WTC11 (cell line): ENCODE data around the gene LGR6. TPM values are rescaled to one million over a fixed set of nuclear protein-coding genes. Genes with fewer than 3 reads are reported as not detected.

Source experiments
- ATAC-seq: fragments of 200-7000 bp; cut with Tn5 transposase; 2 replicates; pipeline ENCODE4 v1.10.0; 2021; ENCODE audit warnings: mild to moderate bottlenecking, moderate library complexity
- CTCF ChIA-PET: fragments of 300-600 bp; sonication (Branson Sonifier 250); formaldehyde crosslinking; loops from one replicate; lab custom pipeline; 2021; ENCODE audit warnings: antibody characterized with exemption; lab: Charles Lee
- POLR2A ChIA-PET: fragments of 350-600 bp; sonication (Branson Sonifier 250); formaldehyde crosslinking; loops from one replicate; lab custom pipeline; 2021; ENCODE audit warnings: antibody characterized with exemption; lab: Charles Lee
- DNase-seq: peaks from one replicate; pipeline ENCODE4 v3.0.0; 2021; ENCODE audit warnings: low spot score
- H3K27ac Mint-ChIP-seq: 2 replicates; pipeline ENCODE4 v1.8.0; 2021; ENCODE audit warnings: mixed read lengths
- H3K27me3 Mint-ChIP-seq: 2 replicates; pipeline ENCODE4 v1.8.0; 2021; ENCODE audit warnings: low read depth, mild to moderate bottlenecking, moderate library complexity, mixed read lengths
- H3K36me3 Mint-ChIP-seq: 2 replicates; pipeline ENCODE4 v1.8.0; 2021; ENCODE audit warnings: mixed read lengths
- H3K4me1 Mint-ChIP-seq: 2 replicates; pipeline ENCODE4 v1.8.0; 2022; ENCODE audit warnings: mixed read lengths
- H3K4me3 Mint-ChIP-seq: 2 replicates; pipeline ENCODE4 v1.8.0; 2021; ENCODE audit warnings: mild to moderate bottlenecking, moderate library complexity, mixed read lengths
- H3K9me3 Mint-ChIP-seq: 2 replicates; pipeline ENCODE4 v1.8.0; 2021; ENCODE audit warnings: mixed read lengths
- AFF4 ChIP-seq: sonication (generic); formaldehyde crosslinking; IDR thresholded peaks from 2 replicates; pipeline ENCODE4 v1.8.1; 2023; ENCODE audit warnings: mild to moderate bottlenecking, missing genetic modification reagents, borderline replicate concordance
- CREM ChIP-seq: sonication (generic); formaldehyde crosslinking; IDR thresholded peaks from 2 replicates; pipeline ENCODE4 v1.8.1; 2022; ENCODE audit warnings: mild to moderate bottlenecking, missing genetic modification reagents, moderate library complexity
- ESRRA ChIP-seq: sonication (generic); formaldehyde crosslinking; IDR thresholded peaks from 2 replicates; pipeline ENCODE4 v1.8.1; 2022; ENCODE audit warnings: mild to moderate bottlenecking, missing genetic modification reagents, borderline replicate concordance
- FOXP1 ChIP-seq: sonication (generic); formaldehyde crosslinking; IDR thresholded peaks from 2 replicates; pipeline ENCODE4 v1.8.0; 2022; ENCODE audit warnings: missing genetic modification reagents, mild to moderate bottlenecking, moderate library complexity, borderline replicate concordance
- GRHL2 ChIP-seq: fragments of 250-450 bp; sonication (Bioruptor Pico); IDR thresholded peaks from 2 replicates; pipeline ENCODE4 v1.8.0; 2022; ENCODE audit warnings: mild to moderate bottlenecking, moderate library complexity; ENCODE audit not compliant: insufficient replicate concordance, severe bottlenecking
- IRF2 ChIP-seq: sonication (generic); formaldehyde crosslinking; IDR thresholded peaks from 2 replicates; pipeline ENCODE4 v1.8.0; 2022; ENCODE audit warnings: low read depth, missing genetic modification reagents, borderline replicate concordance
- JUN ChIP-seq: sonication (generic); formaldehyde crosslinking; IDR thresholded peaks from 2 replicates; pipeline ENCODE4 v1.8.0; 2023; ENCODE audit warnings: mild to moderate bottlenecking, missing genetic modification reagents
- MYBL2 ChIP-seq: sonication (generic); formaldehyde crosslinking; IDR thresholded peaks from 2 replicates; pipeline ENCODE4 v1.8.1; 2023; ENCODE audit warnings: mild to moderate bottlenecking, moderate library complexity, missing genetic modification reagents
- NFYB ChIP-seq: sonication (generic); formaldehyde crosslinking; conservative IDR thresholded peaks from 2 replicates; pipeline ENCODE4 v1.8.0; 2022; ENCODE audit warnings: low read depth, missing genetic modification reagents
- NR1H2 ChIP-seq: sonication (generic); formaldehyde crosslinking; IDR thresholded peaks from 2 replicates; pipeline ENCODE4 v1.9.0; 2021; ENCODE audit warnings: mild to moderate bottlenecking, moderate library complexity, missing genetic modification reagents
- PRRX2 ChIP-seq: fragments of 250-450 bp; sonication (Bioruptor Pico); IDR thresholded peaks from 2 replicates; pipeline ENCODE4 v1.8.0; 2021; ENCODE audit warnings: mild to moderate bottlenecking
- SOX15 ChIP-seq: fragments of 250-450 bp; sonication (Bioruptor Pico); IDR thresholded peaks from 2 replicates; pipeline ENCODE4 v1.9.0; 2021; ENCODE audit warnings: mild to moderate bottlenecking
- ZNF232 ChIP-seq: sonication (generic); formaldehyde crosslinking; IDR thresholded peaks from 2 replicates; pipeline ENCODE4 v1.8.0; 2022; ENCODE audit warnings: mild to moderate bottlenecking, missing genetic modification reagents
- ZNF317 ChIP-seq: sonication (generic); formaldehyde crosslinking; IDR thresholded peaks from 2 replicates; pipeline ENCODE4 v1.8.1; 2023; ENCODE audit warnings: low read depth, mild to moderate bottlenecking, moderate library complexity, missing genetic modification reagents, borderline replicate concordance
- total RNA-seq: library from RNA; stranded (reverse); gene quantifications from 3 replicates; pipeline ENCODE4 v1.2.3, GENCODE V29; 2021
- TF ChIP-seq, protein P1 (sequence below): fragments of 200-600 bp; IDR thresholded peaks from 2 replicates; pipeline ENCODE4 v1.8.0; 2022; ENCODE audit warnings: antibody characterized with exemption
- TF ChIP-seq, protein P2 (sequence below): fragments of 250-450 bp; sonication (Bioruptor Pico); IDR thresholded peaks from 2 replicates; pipeline ENCODE4 v1.9.0; 2021; ENCODE audit warnings: mild to moderate bottlenecking
- TF ChIP-seq, protein P3 (sequence below): sonication (generic); formaldehyde crosslinking; IDR thresholded peaks from 2 replicates; pipeline ENCODE4 v1.8.1; 2023; ENCODE audit warnings: mild to moderate bottlenecking, missing genetic modification reagents, moderate library complexity
- TF ChIP-seq, protein P4 (sequence below): sonication (generic); formaldehyde crosslinking; IDR thresholded peaks from 2 replicates; pipeline ENCODE4 v1.8.0; 2022; ENCODE audit warnings: mild to moderate bottlenecking, missing genetic modification reagents
- TF ChIP-seq, protein P5 (sequence below): sonication (generic); formaldehyde crosslinking; IDR thresholded peaks from 2 replicates; pipeline ENCODE4 v1.8.0; 2023; ENCODE audit warnings: missing genetic modification reagents

LGR6 gene
- total RNA-seq, 1 experiment from 2014 or later: 1.1 TPM

DNA sequence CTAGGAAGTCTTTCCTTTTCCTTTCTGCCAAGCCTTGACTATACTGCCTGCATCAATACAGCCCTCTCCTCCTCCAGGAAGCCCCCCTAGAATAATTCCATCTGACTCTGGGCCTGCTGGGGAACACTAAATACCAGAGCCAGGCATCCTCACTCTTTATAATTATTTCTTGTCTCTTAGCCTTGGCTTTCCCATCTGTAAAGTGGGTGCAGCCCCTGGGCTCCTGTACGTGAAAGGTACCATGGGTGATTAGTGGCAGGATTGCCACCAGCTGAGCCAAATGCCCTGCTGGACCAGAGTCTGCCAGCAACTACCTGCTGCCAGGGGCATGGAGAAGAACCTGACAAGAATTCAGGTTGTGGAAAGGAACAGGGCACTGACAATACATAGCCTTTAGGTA, 58.7 kb downstream of the LGR6 start (continued):
- TF ChIP-seq GRHL2 (no peak), AFF4 (no peak), NR1H2 (CRISPR knock-in tag) (no peak)
- TF ChIP-seq, protein P1, sequence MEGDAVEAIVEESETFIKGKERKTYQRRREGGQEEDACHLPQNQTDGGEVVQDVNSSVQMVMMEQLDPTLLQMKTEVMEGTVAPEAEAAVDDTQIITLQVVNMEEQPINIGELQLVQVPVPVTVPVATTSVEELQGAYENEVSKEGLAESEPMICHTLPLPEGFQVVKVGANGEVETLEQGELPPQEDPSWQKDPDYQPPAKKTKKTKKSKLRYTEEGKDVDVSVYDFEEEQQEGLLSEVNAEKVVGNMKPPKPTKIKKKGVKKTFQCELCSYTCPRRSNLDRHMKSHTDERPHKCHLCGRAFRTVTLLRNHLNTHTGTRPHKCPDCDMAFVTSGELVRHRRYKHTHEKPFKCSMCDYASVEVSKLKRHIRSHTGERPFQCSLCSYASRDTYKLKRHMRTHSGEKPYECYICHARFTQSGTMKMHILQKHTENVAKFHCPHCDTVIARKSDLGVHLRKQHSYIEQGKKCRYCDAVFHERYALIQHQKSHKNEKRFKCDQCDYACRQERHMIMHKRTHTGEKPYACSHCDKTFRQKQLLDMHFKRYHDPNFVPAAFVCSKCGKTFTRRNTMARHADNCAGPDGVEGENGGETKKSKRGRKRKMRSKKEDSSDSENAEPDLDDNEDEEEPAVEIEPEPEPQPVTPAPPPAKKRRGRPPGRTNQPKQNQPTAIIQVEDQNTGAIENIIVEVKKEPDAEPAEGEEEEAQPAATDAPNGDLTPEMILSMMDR: no peak
- TF ChIP-seq, protein P2, sequence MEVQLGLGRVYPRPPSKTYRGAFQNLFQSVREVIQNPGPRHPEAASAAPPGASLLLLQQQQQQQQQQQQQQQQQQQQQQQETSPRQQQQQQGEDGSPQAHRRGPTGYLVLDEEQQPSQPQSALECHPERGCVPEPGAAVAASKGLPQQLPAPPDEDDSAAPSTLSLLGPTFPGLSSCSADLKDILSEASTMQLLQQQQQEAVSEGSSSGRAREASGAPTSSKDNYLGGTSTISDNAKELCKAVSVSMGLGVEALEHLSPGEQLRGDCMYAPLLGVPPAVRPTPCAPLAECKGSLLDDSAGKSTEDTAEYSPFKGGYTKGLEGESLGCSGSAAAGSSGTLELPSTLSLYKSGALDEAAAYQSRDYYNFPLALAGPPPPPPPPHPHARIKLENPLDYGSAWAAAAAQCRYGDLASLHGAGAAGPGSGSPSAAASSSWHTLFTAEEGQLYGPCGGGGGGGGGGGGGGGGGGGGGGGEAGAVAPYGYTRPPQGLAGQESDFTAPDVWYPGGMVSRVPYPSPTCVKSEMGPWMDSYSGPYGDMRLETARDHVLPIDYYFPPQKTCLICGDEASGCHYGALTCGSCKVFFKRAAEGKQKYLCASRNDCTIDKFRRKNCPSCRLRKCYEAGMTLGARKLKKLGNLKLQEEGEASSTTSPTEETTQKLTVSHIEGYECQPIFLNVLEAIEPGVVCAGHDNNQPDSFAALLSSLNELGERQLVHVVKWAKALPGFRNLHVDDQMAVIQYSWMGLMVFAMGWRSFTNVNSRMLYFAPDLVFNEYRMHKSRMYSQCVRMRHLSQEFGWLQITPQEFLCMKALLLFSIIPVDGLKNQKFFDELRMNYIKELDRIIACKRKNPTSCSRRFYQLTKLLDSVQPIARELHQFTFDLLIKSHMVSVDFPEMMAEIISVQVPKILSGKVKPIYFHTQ (CRISPR knock-in tag): no peak

DNA sequence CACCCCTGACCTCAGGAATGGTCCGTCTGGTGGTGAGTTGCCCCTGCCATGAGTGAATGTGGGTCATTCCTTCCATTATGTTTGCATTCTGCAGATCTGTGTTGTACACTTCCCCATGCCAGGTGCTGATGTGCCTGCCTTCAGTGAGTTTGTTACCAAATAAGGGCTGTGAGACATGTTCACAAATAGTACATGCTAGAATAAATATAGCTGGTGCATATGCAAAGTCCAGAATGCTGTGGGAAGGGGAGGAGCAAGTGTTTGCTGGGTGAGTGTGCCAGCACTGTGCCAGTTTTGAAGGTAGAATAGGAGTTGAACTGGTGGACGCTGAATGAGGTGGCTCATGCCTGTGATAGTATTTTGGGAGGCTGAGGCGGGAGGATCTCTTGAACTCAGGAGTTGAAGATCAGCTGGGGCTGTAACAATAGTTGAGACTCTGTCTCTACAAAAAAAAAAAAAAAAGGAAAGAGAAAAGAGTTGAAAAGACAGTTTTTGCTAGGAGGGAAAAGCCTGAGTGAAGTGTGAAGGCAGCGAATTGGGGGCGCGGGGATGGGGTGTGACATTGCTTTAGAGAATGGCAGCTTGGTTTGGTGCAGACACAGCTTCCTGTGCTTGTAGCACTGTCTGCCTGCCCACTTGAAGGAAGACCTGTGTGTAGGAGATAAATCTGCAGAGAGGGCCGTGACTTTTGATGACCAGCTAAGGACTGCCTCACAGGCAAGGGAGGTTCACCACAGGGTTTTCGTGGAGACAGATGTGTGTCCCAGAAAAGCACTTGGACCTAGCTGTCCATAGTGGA, 61.1 kb downstream of the LGR6 start:
- Mint-ChIP-seq H3K27ac (no peak overlapping the region), H3K4me1 (no peaks in the 10 kb centered on the region), H3K27me3 (no peaks in the 10 kb centered on the region; the same call in 1 of the 2 replicates), H3K4me3 (no peak overlapping the region), H3K36me3 (no peaks in the 10 kb centered on the region), H3K9me3 (no peaks in the 10 kb centered on the region)
- ChIA-PET POLR2A (no interaction called here), CTCF (interaction anchor here (0.6 to 1.2 kb wide), 3 partner anchors 17 to 119 kb away, joined by 3 to 4 read pairs (median 4); no protein-coding TSS in a partner anchor)
- ATAC-seq (no peak), DNase-seq (no peak)
- no peak for TF ChIP-seq CREM (CRISPR knock-in tag)
- TF ChIP-seq, all 79 proteins: peak for 0

DNA sequence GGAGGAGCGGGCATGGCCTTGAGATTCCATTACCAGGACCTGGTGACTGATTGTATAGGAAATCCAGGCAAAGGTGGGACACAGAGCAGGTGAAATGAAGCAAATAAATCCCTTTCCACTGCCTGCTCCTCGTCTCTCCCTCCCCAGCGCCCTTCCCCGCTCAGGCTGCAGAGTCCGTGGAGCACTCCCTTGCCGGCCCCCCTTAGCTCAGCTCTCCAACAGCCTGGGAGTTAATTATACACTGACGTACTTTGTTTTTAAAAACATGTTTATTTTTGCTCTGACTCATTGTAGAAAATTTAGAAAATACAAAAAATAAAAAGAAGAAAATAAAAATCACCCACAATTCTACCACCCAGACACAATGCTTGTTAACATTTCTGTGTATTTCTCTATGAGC, 61.7 kb downstream of the LGR6 start:
- Mint-ChIP-seq H3K4me3 (no peak overlapping the region), H3K4me1 (no peaks in the 10 kb centered on the region), H3K36me3 (no peaks in the 10 kb centered on the region), H3K9me3 (no peaks in the 10 kb centered on the region), H3K27ac (no peak overlapping the region), H3K27me3 (no peaks in the 10 kb centered on the region; the same call in 1 of the 2 replicates)
- DNase-seq: no peak
- TF ChIP-seq SOX15 (no peak), IRF2 (CRISPR knock-in tag) (no peak), NFYB (no peak), ZNF317 (CRISPR knock-in tag) (no peak), FOXP1 (no peak)
- CTCF ChIA-PET: interaction anchor here (0.6 to 1.2 kb wide), 3 partner anchors 19 to 120 kb away, joined by 3 to 4 read pairs (median 4); no protein-coding TSS in a partner anchor
- no peak for ATAC-seq
- POLR2A ChIA-PET: no interaction called here

DNA sequence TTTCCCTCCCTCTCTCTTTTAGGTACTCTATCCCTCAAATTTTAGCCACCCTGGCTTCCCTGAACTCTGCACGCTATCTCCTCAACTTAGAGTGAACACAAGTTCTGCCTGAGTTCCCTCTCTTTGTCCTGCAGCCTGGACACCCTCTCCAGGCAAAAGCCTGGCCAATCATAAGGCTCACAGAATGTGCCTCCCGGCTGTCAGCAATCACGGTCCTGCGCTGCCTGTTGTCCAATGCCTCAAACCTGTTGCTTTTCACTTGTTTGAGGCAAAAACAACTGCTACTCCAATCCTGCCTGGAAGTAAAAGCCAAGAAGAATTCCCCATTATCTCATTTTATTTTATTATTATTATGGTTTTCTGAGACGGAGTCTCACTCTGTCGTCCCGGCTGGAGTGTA, 66.1 kb downstream of the LGR6 start:
- Mint-ChIP-seq H3K27me3 (peaks cover 3% of the 10 kb centered on the region), H3K36me3 (no peaks in the 10 kb centered on the region), H3K27ac (no peak overlapping the region), H3K4me1 (peaks cover 10% of the 10 kb centered on the region), H3K4me3 (no peak overlapping the region), H3K9me3 (peaks cover 9% of the 10 kb centered on the region)
- POLR2A ChIA-PET: no interaction called here
- CTCF ChIA-PET: no interaction called here
- no peak for ATAC-seq
- peak; percentile 5 for DNase-seq
- TF ChIP-seq GRHL2: no peak
- TF ChIP-seq, protein P3, sequence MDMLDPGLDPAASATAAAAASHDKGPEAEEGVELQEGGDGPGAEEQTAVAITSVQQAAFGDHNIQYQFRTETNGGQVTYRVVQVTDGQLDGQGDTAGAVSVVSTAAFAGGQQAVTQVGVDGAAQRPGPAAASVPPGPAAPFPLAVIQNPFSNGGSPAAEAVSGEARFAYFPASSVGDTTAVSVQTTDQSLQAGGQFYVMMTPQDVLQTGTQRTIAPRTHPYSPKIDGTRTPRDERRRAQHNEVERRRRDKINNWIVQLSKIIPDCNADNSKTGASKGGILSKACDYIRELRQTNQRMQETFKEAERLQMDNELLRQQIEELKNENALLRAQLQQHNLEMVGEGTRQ (CRISPR knock-in tag): no peak
- TF ChIP-seq IRF2 (CRISPR knock-in tag): no peak
- TF ChIP-seq, protein P4, sequence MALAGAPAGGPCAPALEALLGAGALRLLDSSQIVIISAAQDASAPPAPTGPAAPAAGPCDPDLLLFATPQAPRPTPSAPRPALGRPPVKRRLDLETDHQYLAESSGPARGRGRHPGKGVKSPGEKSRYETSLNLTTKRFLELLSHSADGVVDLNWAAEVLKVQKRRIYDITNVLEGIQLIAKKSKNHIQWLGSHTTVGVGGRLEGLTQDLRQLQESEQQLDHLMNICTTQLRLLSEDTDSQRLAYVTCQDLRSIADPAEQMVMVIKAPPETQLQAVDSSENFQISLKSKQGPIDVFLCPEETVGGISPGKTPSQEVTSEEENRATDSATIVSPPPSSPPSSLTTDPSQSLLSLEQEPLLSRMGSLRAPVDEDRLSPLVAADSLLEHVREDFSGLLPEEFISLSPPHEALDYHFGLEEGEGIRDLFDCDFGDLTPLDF (CRISPR knock-in tag): no peak
- TF ChIP-seq, protein P5, sequence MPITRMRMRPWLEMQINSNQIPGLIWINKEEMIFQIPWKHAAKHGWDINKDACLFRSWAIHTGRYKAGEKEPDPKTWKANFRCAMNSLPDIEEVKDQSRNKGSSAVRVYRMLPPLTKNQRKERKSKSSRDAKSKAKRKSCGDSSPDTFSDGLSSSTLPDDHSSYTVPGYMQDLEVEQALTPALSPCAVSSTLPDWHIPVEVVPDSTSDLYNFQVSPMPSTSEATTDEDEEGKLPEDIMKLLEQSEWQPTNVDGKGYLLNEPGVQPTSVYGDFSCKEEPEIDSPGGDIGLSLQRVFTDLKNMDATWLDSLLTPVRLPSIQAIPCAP (CRISPR knock-in tag): no peak
- TF ChIP-seq ESRRA: no peak
- no peak for TF ChIP-seq MYBL2
- no peak for TF ChIP-seq PRRX2 (CRISPR knock-in tag)
- TF ChIP-seq ZNF232: no peak
- no peak for TF ChIP-seq JUN (CRISPR knock-in tag)
